Transverse colon (tissue), 4 donors: ENCODE data around the gene MYBPC2. TPM values are rescaled to one million over a fixed set of nuclear protein-coding genes. Genes with fewer than 3 reads are reported as not detected.

Experiments used
- DNase-seq: peaks from one replicate; pipeline ENCODE4 v3.0.0-alpha.2; 2019
- H3K27ac ChIP-seq, 4 donors: fragments of 200-600 bp; sonication (generic); 2 replicates each; pipeline ENCODE4 v1.5.1; 2016 to 2018; ENCODE audit warnings: inconsistent platforms in 4 of 4
- H3K27me3 ChIP-seq: fragments of 200-600 bp; sonication (generic); 2 replicates; pipeline ENCODE4 v1.5.1; 2017; ENCODE audit warnings: inconsistent platforms
- H3K36me3 ChIP-seq, 4 donors: fragments of 200-600 bp; sonication (generic); 2 replicates each; pipeline ENCODE4 v1.5.1; 2017 to 2019; ENCODE audit warnings: inconsistent platforms in 4 of 4
- H3K4me1 ChIP-seq, 4 donors: fragments of 200-600 bp; sonication (generic); 2 replicates each; pipeline ENCODE4 v1.5.1; 2017 to 2020; ENCODE audit warnings: inconsistent platforms in 4 of 4
- H3K4me3 ChIP-seq, 4 donors: fragments of 200-600 bp; sonication (generic); 1 replicate in 1 of 4; 2 replicates in 3 of 4; pipeline versions ENCODE4 v1.5.1 to v1.6.1; 2017 to 2019; ENCODE audit warnings: inconsistent platforms in 4 of 4
- H3K9me3 ChIP-seq, 2 donors: fragments of 200-600 bp; sonication (generic); 2 replicates each; pipeline ENCODE4 v1.5.1; 2017 to 2019; ENCODE audit warnings: inconsistent platforms in 2 of 2
- EP300 ChIP-seq: sonication (generic); formaldehyde crosslinking; IDR thresholded peaks from one replicate; pipeline ENCODE4 v1.6.1; 2017; ENCODE audit warnings: antibody characterized with exemption, low read depth
- POLR2A ChIP-seq: fragments of 450-650 bp; IDR thresholded peaks from one replicate; pipeline ENCODE4 v1.6.1; 2016; ENCODE audit warnings: antibody characterized with exemption, mild to moderate bottlenecking, moderate library complexity
- POLR2AphosphoS5 ChIP-seq, 3 donors: sonication (generic); formaldehyde crosslinking; IDR thresholded peaks; one replicate each; pipeline ENCODE4 v1.6.1; 2016; ENCODE audit warnings: antibody characterized with exemption in 3 of 3
- WGBS, 2 donors: methylation state at CpG; one replicate each; pipeline ENCODE4 v1.1.5; 2018; ENCODE audit warnings: low coverage in 1 of 2; 5-methylcytosine and 5-hydroxymethylcytosine counted together
- in situ Hi-C, 4 donors: fragments of 200-750 bp; cut with MboI; loops; one replicate each; pipeline versions ENCODE4 v1.15.0 to v1.15.1; 2017; ENCODE audit warnings: low sequenced_read_pairs in 3 of 4, low pct_ligation_motif_present in 1 of 4, low pct_unique_long_range_greater_than_20kb in 1 of 4
- intact Hi-C: fragments of 100-400 bp; cut with DNase I; formaldehyde crosslinking; loops from one replicate; pipeline ENCODE4 v1.15.1; 2023; ENCODE audit warnings: low total_unique reads
- total RNA-seq, 4 donors: library from RNA; depleted of rRNA; stranded (reverse); fragments of >200 nt; gene quantifications; one replicate each; pipeline ENCODE4 v1.1.0, GENCODE V29; 2016
- TF ChIP-seq, protein P1 (sequence below), 5 experiments: fragments of 200-600 bp in 3 of 5; fragments of 450-650 bp in 2 of 5; sonication (generic) in 3 of 5; IDR thresholded peaks; 1 replicate in 2 of 5; 2 replicates in 3 of 5; pipeline ENCODE4 v1.5.1; 2016 to 2017; ENCODE audit warnings: antibody characterized with exemption in 5 of 5, inconsistent platforms in 3 of 5, mild to moderate bottlenecking in 2 of 5, moderate library complexity in 1 of 5

MYBPC2 gene
- total RNA-seq, 4 donors from 2014 or later: 0.16 to 0.41 TPM; not detected in 2

DNA sequence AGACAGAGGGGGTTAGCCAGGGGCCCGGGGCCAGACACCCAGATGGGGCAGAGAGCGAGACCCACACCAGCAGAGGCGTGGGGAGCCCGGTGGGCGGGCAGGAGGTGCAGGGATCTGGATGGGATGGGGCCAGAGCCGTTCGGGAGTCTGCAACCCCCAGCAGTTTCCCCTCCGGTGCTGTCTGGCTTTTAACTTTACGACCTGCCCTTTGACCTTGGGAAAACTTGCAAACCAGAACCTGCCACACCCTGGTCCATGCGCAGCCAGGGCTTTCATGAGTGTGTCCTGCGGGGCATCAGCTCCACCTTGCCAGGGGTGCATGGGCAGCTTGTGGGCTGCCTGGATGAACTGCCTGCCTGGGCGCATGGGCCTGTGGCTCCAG is 68.5 kb downstream of the MYBPC2 start:
- no peak overlapping the region for H3K27ac ChIP-seq
- WGBS, 2 donors: 48 to 80% methylated on average over 1 to 12 of the region's 12 CpGs
- no peaks in the 10 kb centered on the region for H3K9me3 ChIP-seq
- no peak overlapping the region for H3K4me3 ChIP-seq
- TF ChIP-seq EP300 (no peak), POLR2AphosphoS5 (IDR thresholded peaks at IDR 0.05) (no peak), POLR2A (no peak)
- TF ChIP-seq, protein P1, sequence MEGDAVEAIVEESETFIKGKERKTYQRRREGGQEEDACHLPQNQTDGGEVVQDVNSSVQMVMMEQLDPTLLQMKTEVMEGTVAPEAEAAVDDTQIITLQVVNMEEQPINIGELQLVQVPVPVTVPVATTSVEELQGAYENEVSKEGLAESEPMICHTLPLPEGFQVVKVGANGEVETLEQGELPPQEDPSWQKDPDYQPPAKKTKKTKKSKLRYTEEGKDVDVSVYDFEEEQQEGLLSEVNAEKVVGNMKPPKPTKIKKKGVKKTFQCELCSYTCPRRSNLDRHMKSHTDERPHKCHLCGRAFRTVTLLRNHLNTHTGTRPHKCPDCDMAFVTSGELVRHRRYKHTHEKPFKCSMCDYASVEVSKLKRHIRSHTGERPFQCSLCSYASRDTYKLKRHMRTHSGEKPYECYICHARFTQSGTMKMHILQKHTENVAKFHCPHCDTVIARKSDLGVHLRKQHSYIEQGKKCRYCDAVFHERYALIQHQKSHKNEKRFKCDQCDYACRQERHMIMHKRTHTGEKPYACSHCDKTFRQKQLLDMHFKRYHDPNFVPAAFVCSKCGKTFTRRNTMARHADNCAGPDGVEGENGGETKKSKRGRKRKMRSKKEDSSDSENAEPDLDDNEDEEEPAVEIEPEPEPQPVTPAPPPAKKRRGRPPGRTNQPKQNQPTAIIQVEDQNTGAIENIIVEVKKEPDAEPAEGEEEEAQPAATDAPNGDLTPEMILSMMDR (IDR thresholded peaks at IDR 0.05): no peak
- intact Hi-C loops (loop anchor here (5.0 kb wide), 1 partner anchor 619 kb away; no protein-coding TSS in a partner anchor), in situ Hi-C loops (no loop called here)
- no peaks in the 10 kb centered on the region for H3K36me3 ChIP-seq
- peaks cover 0 to 7% (median 6%) of the 10 kb centered on the region in 4 donors for H3K4me1 ChIP-seq
- no peaks in the 10 kb centered on the region for H3K27me3 ChIP-seq
- no peak for DNase-seq

DNA sequence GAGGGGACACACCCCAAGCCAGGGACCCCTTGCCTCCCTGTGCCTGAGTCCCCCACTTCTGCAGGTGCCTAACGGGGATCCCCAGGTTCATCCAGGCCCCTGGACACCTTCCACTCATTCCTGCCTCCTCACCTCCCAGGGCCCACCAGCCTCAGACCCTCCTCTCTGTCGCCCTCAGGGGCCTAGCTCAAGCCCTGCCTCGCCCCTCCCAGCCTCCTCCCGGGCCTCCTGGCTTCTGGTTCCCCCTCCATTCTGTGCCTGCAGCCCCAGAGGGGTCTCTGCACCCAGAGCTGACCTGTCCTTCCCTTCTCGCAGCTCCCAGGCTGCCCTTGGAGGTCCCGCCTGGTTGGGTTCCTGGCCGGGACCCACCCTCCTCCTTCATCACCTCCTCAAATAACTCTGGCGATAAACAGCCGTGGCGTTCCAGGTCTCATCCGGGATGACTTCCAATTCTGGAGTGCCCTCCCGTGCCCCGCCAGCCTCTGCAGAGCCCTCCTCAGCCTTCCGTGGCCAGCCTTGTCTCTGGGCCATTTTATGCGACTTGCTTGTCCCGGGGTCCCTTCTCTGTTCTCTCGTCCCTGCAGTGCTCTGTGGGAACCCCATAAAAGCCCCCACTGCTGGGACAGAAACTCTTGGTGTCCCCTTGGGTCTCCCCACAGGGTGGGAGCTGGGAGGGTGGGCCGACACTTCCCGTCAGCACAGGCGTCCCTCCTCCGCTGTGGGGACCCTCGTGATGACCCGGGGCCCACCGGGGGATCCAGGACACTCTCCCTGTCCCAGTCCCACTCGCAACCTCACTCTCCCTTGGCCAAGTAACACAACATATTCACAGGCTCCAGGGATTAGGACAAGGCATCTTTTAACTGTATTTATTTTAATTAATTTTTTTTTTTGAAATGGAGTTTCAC is 69.1 kb downstream of the MYBPC2 start:
- H3K36me3 ChIP-seq: no peaks in the 10 kb centered on the region
- WGBS, 2 donors: 71 to 90% methylated on average over 2 to 25 of the region's 25 CpGs
- intact Hi-C loops (loop anchor here (5.0 kb wide), 1 partner anchor 620 kb away; no protein-coding TSS in a partner anchor), in situ Hi-C loops (no loop called here)
- H3K27me3 ChIP-seq: no peaks in the 10 kb centered on the region
- H3K4me1 ChIP-seq: peaks cover 0 to 7% (median 6%) of the 10 kb centered on the region in 4 donors
- H3K4me3 ChIP-seq: no peak overlapping the region
- no peak for DNase-seq
- no peak for TF ChIP-seq POLR2AphosphoS5 (IDR thresholded peaks at IDR 0.05)
- TF ChIP-seq, protein P1 (IDR thresholded peaks at IDR 0.05): no peak
- TF ChIP-seq EP300: no peak
- no peak for TF ChIP-seq POLR2A
- H3K9me3 ChIP-seq: no peaks in the 10 kb centered on the region
- no peak overlapping the region for H3K27ac ChIP-seq

DNA sequence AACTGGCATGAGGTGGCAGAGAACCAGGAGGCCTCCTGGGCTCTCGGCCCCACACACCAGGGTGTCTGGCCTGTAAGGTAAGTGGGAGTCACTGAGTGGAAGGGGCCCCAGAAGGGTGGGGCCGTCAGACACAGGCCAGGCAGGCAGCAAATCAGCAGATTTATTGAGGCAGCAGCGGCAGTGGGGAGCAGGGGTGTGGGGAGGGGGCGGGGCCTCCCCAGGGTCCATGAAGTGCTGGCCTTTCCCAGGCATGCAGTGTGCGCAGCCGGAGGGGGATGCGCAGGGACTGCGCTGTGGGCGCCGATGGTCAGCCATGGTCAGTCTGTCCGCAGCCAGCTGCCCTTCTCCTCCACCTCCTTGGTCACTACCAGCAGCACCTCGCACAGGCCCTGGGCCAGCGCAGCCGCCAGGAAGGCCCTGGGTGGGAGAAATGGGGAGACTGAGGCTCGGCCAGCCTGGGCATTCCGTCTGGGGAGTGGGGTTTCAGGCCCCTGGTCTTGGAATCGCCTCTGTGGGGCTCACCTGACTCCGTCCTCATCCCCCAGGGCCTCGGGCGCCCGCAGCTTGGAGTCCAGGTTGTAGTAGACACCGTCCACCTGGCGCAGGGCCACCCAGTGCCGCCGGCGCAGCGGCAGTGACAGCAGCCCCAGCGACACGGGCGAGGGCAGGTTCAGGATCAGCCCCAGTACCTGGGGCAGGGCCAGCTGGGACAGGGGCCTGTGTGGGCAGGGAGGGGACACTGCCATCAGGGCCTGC is 73.3 kb downstream of the MYBPC2 start:
- Histone ChIP-seq H3K27ac (no peak overlapping the region), H3K36me3 (no peaks in the 10 kb centered on the region), H3K27me3 (no peaks in the 10 kb centered on the region), H3K4me1 (peaks cover 7 to 15% (median 12%) of the 10 kb centered on the region in 4 donors), H3K9me3 (no peaks in the 10 kb centered on the region), H3K4me3 (no peak overlapping the region)
- in situ Hi-C loops (no loop called here), intact Hi-C loops (no loop called here)
- TF ChIP-seq POLR2A: no peak
- TF ChIP-seq POLR2AphosphoS5 (IDR thresholded peaks at IDR 0.05): no peak
- TF ChIP-seq, protein P1 (IDR thresholded peaks at IDR 0.05): no peak
- no peak for TF ChIP-seq EP300
- WGBS, 2 donors: 90% methylated on average over 29 of the region's 30 CpGs; no CpG with 5 or more reads in 1 of the 2 donors
- DNase-seq: no peak

DNA sequence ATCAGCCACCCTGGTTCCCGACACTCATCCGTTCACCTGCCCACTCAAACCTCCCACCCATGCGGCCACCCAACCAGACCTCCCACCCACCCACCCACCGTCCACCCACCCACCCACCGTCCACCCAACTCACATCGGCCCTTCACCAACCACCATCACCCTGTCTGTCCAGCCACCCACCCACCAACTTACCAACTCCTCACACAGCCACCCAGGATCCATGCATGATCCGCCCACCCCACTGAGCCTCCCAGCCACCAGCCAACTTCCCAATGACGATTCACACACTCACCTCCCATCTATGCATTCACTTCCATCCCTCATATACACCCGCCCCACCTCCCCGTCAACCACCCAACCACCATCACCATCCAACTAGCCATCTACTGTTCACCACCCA is 74.0 kb downstream of the MYBPC2 start:
- in situ Hi-C loops (no loop called here), intact Hi-C loops (no loop called here)
- no peak overlapping the region for H3K27ac ChIP-seq
- DNase-seq: no peak
- peaks cover 7 to 11% (median 9%) of the 10 kb centered on the region in 4 donors for H3K4me1 ChIP-seq
- TF ChIP-seq POLR2A (no peak), EP300 (no peak), POLR2AphosphoS5 (IDR thresholded peaks at IDR 0.05) (no peak)
- TF ChIP-seq, protein P1 (IDR thresholded peaks at IDR 0.05): no peak
- H3K4me3 ChIP-seq: no peak overlapping the region
- no peaks in the 10 kb centered on the region for H3K27me3 ChIP-seq
- H3K9me3 ChIP-seq: no peaks in the 10 kb centered on the region
- WGBS, 2 donors: 96% methylated on average over 10 of the region's 10 CpGs; no CpG with 5 or more reads in 1 of the 2 donors
- H3K36me3 ChIP-seq: no peaks in the 10 kb centered on the region
